GM12891 (cell line): ENCODE results near the gene SVOP.
"Not testable (repeated sequence)": the region's sequence is repeated elsewhere in the genome, so short reads cannot be mapped to it uniquely, and the experiment has no call there.

Experiments used
- DNase-seq: peaks from one replicate; pipeline ENCODE4 v3.0.0; 2011; ENCODE audit warnings: low spot score; ENCODE audit not compliant: insufficient read length
- FAIRE-seq: peaks from 2 replicates; lab custom pipeline; 2011; peaks lifted over from hg19 to GRCh38; lab: Jason Lieb, UNC
- PAX5 ChIP-seq: IDR thresholded peaks from 2 replicates; pipeline ENCODE4 v1.6.1; 2011; ENCODE audit warnings: low read length, moderate library complexity, mild to moderate bottlenecking; ENCODE audit not compliant: insufficient read depth, severe bottlenecking
- POLR2A ChIP-seq: IDR thresholded peaks from 2 replicates; pipeline ENCODE4 v1.6.1; 2011; ENCODE audit warnings: low read depth, low read length, control low read depth
- POLR2AphosphoS5 ChIP-seq: IDR thresholded peaks from 2 replicates; pipeline ENCODE4 v1.6.1; 2011; ENCODE audit warnings: low read depth, low read length, control low read depth
- POU2F2 ChIP-seq: IDR thresholded peaks from 2 replicates; pipeline ENCODE4 v1.6.1; 2011; ENCODE audit warnings: low read depth, mild to moderate bottlenecking, control low read depth, low read length, moderate library complexity
- SPI1 ChIP-seq: IDR thresholded peaks from 2 replicates; pipeline ENCODE4 v1.6.1; 2011; ENCODE audit warnings: low read depth, low read length, control low read depth
- TAF1 ChIP-seq: IDR thresholded peaks from 2 replicates; pipeline ENCODE4 v1.6.1; 2011; ENCODE audit warnings: low read depth, low read length, control low read depth

The SVOP gene

DNA sequence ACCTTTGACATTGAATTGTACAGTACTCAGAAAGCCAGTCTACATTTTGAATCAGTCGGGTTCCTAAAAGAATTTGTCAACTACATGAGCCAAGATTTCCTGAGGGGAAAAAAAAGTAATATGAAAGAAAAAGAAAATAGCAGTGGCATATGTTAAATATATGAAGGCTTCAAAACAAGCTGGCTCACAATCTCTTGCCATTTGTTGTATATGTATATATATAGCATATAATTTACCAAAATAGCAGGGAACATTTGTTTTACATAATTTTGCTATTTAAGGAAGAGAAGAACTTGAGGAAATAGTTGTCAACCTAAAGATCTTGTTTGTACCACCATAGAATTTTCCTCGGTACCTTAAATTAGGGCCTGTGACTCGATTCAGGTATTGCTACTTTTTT is 16.9 kb downstream of the SVOP start:
- DNase-seq (no peak), FAIRE-seq (no peak)
- TF ChIP-seq PAX5 (no peak), SPI1 (no peak), TAF1 (no peak), POLR2A (no peak), POLR2AphosphoS5 (no peak), POU2F2 (no peak)

DNA sequence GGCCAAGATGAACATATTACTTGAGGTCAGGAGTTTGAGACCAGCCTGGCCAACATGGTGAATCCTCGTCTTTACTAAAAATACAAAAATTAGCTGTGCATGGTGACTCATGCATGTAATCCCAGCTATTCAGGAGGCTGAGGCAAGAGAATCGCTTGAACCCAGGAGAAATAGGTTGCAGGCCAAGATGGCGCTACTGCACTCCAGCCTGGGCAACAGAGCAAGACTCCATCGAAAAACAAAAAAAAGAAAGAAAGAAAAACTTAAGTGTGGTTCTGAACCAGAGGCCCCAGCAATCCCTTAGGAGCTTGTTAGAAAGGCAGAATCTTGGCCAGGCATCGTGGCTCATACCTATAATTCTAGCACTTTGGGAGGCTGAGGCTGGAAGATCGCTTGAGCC is 24.5 kb downstream of the SVOP start:
- DNase-seq (no peak), FAIRE-seq (no peak)
- TF ChIP-seq POLR2AphosphoS5 (no peak), POLR2A (no peak), POU2F2 (no peak), SPI1 (no peak), TAF1 (no peak), PAX5 (no peak)

DNA sequence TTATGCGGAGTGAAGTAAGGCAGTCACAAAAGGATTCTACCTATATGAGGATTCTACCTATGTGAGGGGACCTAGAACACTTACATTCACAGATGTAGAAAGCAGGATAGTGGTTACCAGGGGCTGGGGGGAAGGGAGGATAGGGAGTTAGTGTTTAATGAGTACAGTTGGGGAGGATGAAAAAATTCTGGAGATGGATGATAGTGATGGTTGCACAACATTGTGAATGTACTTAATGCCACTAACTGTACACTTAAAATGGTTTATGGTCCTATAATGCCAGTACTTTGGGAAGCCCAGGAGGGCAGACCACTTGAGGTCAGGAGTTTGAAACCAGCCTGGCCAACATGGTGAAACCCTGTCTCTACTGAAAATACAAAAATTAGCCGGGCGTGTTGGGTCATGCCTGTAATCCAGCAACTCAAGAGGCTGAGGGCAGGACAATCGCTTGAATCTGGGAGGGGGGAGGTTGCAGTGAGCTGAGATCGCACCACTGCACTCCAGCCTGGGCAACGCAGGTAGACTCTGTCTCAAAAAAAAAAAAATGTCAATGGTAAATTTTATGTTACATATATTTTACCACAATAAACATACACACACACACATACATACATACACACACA is 25.4 kb downstream of the SVOP start:
- TF ChIP-seq SPI1 (no peak), POLR2A (no peak), POU2F2 (no peak), TAF1 (no peak), POLR2AphosphoS5 (no peak), PAX5 (no peak)
- DNase-seq (no peak), FAIRE-seq (no peak)

DNA sequence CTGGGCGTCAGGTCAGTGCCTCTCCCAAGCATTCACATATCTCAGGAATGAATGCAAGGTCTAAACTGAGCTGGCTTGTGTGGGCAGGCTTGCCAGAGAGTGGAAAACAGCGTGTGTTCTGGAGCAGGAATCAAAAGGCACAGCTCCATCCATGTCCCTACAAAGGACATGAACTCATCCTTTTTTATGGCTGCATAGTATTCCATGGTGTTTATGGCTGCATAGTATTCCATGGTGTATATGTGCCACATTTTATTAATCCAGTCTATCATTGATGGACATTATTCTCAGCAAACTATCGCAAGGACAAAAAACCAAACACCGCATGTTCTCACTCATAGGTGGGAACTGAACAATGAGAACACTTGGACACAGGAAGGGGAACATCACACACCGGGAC is 30.8 kb downstream of the SVOP start:
- DNase-seq, FAIRE-seq: not testable (repeated sequence)

DNA sequence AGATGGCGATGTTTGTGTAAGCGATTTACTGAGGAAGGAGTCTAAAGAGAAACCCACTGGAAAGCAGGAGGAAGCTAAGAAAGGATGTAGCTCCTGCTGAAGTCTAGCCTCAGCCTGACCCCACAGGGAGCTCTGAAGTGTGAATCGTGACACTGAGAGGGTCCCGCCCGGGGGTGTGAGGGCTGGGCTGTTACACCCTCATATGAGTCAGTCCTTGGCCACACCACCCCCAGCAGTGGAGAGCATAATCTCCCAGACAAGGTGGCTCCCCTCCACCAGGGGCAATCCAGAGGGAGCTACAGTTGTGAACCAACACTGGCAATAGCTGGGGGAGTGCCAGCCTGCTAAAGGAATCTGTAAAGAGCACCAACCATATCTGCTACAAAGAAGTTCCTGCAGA is 31.5 kb downstream of the SVOP start:
- FAIRE-seq (no peak), DNase-seq (no peak)
- TF ChIP-seq POU2F2 (no peak), SPI1 (no peak), POLR2AphosphoS5 (no peak), POLR2A (no peak), PAX5 (no peak), TAF1 (no peak)

DNA sequence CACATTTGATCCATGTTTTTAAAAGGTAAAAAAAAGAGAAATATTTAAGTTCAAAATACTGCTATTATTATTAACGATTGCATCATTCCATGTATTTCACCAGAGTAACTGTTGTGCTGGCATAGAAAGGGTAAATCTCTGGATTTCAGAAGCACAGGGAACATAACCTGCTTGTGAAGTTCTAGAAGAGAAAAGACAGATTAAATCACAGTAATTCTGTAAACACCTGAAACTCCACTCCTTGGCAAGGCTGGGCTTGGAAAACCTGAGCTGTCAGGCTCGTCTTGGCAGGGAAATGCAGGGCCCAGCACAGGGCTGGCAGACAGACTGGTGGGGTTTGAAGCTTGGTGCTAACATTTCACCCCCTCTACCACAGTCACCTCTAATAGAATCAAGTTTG is 35.1 kb downstream of the SVOP start:
- FAIRE-seq: no peak
- TF ChIP-seq TAF1 (no peak), POLR2A (no peak), POLR2AphosphoS5 (no peak), SPI1 (no peak), POU2F2 (no peak)
- no peak for DNase-seq

DNA sequence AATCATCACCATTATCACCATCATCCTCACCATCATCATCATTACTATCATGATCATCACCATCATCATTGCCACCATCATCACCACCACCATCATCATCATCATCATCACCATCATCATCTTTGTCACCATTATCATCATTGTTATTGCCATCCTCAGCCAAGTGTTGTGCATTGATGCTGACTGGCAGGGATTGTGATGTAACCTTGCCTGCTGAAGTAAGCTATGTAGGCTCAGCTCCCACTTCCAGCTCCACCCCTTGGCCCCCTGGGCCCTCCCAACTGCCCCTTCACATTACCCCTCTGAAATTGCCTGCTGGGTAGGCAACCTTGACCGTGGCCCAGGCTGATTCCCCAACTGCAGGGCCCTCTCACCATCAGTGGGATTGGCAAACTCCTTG is 37.6 kb downstream of the SVOP start:
- FAIRE-seq (no peak), DNase-seq (no peak)
- TF ChIP-seq POLR2A (no peak), TAF1 (no peak), POU2F2 (no peak), SPI1 (no peak), PAX5 (no peak), POLR2AphosphoS5 (no peak)

DNA sequence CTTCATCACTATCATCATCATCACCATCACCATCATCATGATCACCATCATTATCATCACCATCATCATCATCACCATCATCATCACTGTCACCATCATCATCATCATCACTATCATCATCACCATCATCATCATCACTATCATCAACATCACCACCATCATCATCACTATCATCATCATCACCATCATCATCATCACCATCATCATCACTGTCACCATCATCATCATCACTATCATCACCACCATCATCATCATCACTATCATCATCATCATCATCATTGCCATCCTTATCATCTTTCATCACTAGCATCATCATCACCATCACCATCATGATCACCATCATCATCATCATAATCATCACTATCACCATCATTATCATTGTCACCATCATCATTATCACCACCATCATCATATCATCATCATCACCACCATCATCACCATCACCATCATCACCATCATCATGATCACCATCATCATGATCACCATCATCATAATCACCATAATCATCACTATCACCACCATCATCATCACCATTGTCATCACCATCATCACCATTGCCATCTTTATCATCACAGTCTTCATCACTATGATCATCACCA is 38.1 kb downstream of the SVOP start:
- TF ChIP-seq POLR2A: no peak
- TF ChIP-seq POU2F2: no peak
- no peak for FAIRE-seq
- no peak for DNase-seq

DNA sequence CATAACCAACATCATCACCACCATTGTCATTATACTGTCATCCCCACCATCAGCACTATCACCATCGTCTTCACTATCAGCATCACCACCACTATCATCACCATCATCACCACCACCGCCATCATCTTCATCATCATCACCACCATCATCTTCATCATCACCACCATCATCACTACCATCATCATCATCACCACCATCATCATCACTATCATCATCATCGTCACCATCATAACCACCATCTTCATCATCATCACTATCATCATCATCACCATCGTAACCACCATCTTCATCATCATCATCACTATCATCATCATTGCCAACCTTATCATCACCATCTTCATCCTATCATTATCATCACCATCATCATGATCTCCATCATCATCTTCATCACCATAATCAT is 39.0 kb downstream of the SVOP start:
- DNase-seq (no peak), FAIRE-seq (no peak)
- TF ChIP-seq POLR2AphosphoS5: no peak
- no peak for TF ChIP-seq PAX5
- no peak for TF ChIP-seq POLR2A
- no peak for TF ChIP-seq SPI1
- no peak for TF ChIP-seq POU2F2
- no peak for TF ChIP-seq TAF1

DNA sequence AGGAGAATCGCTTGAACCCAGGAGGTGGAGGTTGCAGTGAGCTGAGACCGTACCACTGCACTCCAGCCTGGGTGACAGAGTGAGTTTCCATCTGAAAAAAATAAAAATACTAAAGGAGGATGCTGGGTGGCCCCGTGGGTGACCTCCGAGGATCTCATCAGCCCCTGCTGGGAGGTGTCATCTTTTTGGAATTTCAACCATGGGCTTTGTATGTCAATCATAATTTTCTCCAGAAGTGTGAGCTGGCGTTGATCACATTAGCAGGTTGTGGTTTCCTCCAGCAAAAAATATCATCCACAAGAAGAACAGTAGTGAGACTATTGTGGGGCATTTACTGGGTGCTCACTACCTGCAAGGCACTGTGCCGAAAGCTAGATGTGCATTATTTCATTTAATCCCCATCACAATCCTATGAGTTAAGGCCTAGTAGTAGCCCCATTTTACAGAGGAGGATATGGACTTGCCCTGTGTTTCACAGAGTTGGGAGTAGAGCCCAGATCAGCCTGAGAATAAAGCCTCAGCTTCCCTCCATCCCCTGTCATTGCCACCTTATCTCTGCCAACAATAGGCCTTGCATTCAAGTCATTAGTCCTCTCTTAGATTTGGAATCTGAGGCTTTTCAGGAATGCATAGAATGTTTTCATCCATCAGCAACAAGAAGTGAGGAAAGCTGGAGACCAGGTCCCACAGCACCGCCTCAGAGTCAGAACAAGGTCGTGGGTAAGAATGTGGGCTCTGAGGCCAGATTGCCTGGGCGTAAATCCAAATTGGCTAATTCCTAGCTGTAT is 39.8 kb downstream of the SVOP start:
- no peak for FAIRE-seq
- DNase-seq: no peak
- TF ChIP-seq TAF1 (no peak), SPI1 (no peak), POLR2AphosphoS5 (no peak), PAX5 (no peak), POLR2A (no peak), POU2F2 (no peak)
